GM19025 (cell line): ENCODE results near the gene USP46.

Experiments used
- ATAC-seq: cut with Tn5 transposase; IDR thresholded peaks from one replicate; pipeline ENCODE4 v1.9.1; 2021; ENCODE audit warnings: mild to moderate bottlenecking, low read depth, moderate library complexity; ENCODE audit not compliant: unreplicated experiment

The USP46 gene

DNA sequence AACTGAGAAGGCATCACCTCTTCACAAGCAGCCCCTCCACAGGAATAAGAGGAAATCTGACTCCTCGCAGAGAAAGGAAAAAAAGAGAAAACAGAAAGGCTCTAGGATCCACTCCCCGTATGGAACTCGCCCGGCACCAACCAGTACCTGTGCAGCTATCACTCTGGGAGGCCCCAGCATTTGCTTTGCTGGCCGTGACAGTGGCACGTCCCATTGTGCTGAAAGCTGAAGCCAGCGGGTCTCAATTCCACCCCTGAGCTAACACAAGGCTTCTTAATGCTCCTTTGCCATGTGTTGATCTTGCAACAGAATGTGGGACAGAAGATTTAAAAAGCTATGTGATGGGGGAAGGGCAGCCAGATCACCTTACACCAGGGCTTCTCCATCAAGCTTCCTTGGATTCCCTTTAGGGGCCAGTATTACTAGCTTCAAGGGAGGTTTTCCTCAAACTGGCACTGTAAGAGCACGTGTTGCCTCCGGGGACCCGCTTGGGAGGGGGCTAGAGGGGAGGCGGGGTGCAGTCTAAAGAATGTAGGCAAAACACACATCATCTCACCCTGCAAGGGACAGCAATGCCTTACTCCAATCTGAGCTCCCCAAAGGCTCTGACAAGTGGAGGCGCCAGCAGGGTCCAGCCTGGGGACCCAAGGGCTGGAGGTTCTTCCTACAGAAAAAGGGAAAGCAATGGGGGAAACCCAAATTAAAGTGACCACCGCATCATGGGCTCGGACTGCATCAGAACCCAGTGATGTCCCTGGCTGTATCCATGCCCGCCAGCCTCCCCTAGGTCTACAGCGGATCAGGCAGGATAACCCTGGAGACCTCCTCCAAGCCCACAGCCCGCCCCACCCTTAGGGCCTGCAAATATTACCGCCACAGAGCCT, 1.2 kb downstream of the USP46 start:
- ATAC-seq: no peak

DNA sequence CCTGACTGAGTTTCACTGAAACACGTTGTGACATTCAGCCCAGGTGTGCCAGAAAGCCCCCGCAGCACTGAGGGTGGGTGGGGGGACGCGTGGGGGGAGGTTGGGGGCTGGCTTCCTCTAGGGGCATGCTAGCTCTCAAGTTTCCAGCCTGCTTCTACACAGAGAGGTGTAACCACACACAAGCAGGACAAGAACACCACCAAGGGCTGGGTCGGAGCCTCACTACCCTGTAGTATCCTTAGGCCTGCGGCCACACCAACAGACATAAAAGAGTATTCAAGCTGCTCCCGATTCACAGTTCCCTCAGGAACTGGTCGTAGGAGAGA, 1.8 kb downstream of the USP46 start:
- no peak for ATAC-seq

DNA sequence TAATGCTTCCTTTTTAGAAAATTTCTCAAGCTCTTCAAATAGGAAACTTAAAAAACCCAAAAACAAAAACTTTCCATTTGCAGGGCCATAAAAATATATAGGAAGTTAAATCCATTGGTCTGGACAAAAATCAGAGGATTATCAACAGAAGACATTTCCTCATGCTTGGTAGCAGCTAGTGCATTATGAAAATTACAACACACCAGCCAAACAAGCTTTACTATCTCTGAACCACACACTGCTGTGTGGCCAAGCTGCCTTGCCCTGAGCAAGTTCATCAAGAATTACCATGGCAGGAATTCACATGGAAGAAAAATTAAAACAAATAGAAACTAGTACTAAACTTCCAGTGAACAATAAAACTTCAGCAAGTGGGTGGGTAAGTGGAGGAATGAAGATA, 3.6 kb downstream of the USP46 start:
- no peak for ATAC-seq

DNA sequence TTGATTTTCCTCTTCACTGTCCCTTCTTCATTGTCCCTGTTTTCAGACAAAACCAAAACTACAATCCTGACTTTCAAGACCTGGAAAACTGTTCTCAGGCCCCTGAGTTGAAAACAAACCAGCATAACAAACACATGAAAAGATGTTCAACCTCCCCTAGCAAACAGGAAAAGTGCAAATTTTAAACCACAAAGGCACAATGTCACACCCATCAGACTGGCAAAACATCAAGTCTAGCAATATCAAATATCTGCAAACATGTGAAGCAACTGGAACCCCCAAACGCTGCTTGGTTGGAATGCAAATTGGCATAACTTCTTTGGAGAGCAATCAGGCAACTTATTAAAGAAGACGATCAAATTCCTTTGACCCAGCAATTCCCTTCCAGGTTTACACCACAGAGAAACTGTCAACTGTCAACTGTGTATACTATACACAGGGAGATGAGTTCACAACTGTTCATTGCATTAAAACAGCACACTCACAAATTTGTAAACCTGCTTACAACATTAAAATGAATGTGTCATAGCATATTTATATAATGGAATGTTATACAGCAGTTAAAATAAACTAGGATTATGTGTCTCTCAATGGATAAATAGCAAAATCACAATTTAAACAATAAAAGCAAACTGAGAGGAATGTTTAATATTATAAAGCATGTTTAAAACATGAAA, 7.0 kb downstream of the USP46 start:
- no peak for ATAC-seq

DNA sequence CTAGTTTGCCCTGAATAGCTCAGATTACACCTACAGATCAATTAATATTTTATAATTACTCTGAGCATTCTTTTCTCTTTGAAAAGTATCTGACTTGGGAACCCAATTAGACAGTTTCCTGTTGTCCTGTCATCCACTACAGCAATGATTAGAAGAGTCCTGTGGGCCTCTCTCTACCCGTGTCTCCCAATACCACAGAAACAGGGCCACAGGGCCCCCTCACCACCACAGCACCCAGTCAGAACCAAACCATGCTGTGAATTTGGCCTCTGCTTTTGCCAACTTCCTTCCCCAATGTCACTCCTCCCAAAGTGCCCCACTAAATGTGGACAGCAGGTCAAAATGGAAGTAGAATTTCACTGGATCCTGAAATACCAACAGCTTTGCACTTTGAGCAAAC, 10.3 kb downstream of the USP46 start:
- no peak for ATAC-seq

DNA sequence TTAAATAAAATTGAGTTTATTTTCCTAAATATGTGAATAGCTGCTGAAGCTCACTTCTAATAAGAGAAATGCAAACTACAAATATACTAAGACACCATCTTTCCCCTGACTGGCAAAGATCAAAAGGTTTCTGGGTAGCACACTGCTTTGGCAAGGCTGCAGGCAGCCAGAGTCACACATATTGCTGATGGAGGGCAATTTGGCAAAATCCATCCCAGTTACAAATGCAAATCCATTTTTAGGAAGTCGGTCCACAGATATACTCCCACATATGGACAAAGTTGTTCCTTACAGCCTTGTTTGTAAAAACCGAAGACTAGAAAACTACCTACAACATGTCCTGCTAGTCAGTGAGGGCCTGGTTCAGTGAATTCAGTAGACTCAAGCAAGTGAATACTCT, 12.4 kb downstream of the USP46 start:
- no peak for ATAC-seq

DNA sequence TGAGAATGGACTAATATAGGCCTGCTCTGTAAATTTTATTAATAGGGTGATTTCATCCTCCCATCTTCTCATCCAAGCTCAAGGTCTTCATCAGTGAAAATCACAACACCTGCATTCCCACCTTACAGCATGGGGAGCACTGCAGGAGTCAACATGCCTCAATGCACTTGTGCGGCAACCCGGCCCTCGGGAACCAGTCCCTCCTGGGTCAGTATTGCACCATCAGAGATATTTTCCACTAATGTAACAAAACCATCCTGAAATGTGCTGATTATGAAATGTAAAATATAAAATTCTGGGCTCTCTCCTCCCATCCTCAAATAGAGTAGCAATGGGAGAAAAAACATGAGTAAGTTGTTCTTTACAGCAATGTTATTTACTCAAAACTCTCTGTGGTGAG, 13.0 kb downstream of the USP46 start:
- no peak for ATAC-seq

DNA sequence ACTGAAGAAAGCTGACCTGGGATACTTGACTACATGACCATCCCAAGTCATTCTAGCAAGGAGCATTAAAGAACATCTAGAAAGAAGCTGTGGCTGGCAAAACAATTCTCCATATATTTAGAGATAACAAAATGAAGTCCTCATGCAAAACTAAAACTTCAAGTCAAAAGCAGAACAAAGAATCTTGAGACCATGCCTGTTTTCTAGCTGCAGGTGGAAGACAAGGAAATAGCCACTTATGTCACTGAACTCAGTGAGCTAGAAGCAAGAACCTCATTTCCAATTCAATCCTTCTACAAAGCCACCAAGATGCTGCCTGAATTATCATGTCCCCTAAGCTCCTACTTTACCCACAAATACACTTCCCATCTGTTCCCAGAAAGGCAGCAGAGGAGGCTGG, 13.8 kb downstream of the USP46 start:
- ATAC-seq: no peak

DNA sequence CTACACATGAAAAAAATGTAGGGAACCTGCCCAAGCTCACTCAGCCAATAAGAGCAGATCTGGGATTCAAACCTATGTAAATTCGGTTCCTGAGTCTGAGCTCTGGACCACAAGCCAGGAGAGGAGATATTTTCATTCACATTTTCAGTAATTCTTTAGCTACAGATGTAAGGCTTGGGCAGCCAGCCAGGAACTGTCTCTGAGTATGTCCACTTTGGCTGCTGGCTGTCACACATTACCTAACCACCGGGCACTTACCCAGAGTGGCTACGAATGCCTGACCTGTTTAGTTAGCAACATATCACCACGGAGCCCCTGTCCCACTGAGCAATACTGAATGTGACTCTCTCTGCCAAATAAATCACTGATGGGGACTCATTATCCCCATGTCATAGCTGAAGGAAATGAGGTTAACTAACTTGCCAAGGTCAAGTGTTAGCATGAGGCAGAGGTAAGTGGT, 15.3 kb downstream of the USP46 start:
- peak; percentile 30 for ATAC-seq

DNA sequence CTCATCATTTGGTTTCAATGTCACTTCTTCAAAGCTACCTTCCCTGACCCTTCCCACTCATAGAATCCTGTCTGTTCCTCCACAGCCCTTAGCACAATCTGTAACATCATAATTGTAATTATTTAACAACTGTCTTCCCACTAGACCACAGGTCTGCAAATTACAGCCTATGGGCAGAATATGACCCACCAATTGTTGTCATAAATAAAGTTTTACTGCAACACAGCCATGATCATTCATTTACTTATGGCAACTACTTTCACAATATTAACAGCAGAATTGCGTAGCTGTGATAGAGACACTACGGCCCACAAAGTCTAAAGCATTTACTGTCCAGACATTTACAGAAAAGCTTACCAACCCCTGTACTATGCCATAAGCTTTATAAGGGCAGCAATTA, 15.9 kb downstream of the USP46 start:
- no peak for ATAC-seq

DNA sequence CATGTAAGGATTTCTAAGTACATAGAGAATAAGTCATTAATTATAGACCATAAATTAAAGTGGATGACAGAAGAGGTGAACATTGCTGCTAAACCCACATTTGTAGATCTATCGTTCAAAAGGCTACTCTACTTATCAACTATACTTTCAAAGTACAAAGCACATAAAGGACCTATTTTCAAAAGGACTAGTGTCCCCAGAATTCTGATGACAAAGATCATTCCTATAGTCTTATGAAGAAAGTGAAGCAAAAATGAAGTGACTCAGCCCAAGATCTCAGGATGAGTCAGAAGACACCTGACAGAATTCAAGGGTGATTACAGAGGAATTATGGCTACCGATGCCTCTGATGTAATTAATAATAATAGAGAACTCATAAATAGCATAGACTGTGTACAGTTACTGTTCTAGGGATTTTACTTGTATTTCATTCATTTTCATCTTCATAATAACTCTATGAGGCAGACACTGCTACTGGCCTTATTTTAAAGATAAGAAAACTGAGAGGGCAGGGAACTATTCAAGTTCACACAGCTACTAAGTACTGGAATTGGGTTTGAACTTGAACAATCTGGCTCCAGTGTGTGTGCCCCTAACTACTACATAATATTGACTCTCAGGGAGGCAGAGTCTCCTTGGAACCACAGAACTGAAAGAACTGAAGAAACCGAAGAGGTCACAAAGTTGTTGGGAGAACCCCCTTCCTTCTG, 17.1 kb downstream of the USP46 start:
- peak; percentile 79 for ATAC-seq

DNA sequence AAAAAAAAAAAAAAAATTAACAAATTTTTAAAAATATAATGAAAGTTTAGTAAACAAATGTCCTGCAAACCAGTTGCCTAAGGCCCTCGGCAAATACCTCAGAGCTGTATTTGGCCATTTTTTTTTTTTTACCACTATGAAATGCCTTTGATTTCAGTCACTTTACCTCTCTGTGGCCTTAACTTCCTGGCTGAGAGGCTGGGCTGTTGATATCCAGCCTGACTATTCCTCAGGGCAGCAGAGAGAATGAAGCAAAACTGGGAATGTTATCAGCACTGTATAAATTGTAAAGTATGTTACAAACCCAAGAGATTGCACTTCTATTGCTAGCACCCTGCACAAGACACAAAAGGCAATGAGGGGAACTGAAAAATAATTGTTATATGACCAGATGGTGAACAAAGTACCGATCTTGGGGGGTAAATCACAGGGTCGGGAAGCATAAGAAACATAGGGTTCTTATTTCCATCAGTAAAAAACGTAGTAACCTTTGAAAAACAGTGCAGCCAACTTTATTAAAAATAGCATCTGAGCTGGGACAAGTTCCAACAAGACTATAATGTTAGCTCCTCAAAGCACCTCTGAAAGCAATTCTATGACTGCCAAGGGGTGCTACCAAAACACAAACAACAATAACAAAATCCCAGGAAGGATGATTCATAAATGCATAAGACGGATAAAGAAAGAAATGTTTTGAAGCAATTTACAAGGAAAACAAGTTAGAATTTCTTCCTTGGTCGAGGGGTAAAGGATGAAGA, 18.1 kb downstream of the USP46 start:
- ATAC-seq: no peak

DNA sequence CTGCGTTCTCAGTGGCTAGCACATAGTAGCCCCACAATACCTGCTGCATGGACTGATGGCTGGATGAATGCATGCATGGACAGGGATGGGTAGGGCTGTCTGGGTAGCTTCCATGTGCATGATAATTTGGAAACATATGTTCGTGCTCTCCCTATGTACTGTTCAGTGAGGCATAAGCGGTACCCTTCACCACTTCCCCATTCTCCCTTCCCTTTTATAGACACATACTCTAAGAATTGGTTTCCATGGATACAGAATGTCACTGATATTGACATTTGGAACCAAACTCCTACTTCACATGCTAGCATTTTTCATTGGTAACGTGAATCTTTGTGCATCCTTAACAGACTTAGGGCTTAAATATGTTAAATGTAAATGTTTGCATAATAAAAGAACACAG, 20.4 kb downstream of the USP46 start:
- ATAC-seq: no peak

DNA sequence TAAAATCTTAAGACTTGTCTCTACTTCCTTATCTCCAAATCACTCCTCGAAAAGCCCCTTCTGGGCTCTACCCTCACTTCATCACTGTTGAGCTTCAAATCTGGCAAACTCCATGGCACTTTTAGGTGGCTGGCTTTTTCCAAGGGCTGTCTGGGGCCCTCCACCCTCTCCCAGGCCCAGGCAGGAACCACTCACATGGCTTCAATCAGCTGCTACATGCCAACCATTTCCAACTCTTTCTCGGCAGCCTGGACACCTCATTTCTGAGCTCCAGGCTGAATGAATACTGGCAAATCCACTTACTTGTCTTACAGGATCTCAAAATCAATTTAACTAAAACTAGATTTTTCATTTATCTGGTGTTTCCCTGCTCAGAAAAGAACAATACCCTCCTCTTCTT, 22.0 kb downstream of the USP46 start:
- no peak for ATAC-seq

DNA sequence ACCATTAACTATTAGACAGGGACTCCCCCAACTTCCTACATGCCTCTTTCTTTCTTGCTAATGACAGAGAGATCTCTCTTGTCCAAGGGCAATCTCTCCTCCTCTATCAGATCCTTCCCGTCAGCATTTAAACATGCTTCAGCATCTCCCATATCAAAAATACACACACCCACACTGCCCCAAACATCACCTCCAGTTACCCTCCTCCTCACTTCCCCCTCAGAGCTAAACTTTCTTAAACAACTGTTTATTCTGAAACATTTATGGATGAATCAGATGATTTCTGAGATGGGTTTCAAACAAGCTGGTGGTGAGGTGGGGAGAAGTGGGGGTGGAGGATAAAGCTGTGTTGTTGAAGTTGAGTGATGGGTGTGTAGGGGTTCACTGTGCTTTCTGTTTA, 23.5 kb downstream of the USP46 start:
- ATAC-seq: no peak

DNA sequence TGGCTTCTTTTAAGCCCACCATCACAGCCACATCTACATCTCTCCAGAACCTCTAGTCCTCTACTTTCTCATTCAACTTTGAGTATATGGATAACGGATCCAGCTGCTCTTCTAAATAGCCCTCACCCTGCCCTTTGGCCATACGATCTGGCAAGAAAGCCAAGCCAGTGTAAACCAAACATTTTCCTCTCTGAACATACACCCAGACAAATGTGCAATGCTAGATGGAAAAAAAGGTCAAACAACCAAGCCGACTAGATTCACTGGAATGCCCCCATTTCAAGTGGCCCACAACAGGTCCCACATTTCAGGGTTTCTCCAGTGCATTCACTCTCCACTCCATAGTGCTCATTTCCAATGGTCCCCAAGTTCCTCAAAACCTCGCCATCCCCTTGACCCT, 24.0 kb downstream of the USP46 start:
- no peak for ATAC-seq

DNA sequence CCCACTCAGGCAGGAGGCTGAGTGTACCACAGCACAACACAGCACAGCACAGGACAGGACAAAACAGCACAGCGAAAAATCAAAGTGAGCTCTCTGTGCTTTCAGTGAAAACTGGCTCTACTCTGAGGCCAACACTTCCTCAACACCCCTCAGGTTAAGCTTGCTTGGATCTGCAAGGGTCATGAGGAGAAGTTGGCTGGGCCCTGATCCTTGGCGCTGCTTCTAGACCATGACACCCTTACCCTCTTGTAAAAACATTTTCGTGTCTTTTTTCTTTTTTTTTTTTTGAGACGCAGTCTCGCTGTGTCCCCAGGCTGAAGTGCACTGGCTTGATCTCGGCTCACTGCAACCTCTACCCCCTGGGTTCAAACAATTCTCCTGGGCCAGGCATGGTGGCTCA, 25.3 kb downstream of the USP46 start:
- no peak for ATAC-seq

DNA sequence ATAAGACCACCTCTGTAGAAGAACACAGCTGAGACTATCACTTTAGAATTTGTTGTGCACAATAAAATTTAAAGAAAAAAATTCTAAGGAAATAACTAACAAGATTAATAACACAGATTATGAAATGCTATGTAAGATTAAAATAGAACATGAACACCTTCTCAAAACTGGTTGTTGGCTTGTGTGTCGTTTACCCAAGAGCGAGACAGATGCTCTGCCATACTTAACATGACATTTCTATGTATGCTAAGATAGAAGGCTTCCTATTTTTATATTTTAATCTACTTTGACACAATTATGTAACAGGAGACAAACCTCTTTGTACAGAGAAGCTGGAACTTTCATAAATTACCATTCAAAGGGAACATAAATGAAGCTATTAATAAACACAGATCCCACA, 30.1 kb downstream of the USP46 start:
- ATAC-seq: no peak

DNA sequence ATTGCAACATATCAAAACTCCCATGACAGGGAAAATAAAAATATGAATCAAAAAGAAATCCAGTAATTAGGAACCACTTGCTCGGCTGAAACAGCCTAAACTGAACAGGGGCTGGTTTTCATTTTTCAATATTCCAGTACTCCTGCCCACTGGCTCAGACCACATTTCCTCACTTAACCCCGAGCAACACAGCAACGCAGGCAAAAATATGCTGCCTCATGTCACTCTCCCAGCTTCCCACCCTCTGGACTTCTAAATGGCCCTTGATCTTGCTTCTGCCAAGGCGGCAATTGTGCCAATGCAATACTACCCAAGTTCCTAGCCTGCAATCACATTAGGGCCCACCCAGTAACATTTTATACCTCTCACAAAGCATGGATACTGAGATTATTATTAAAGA, 30.6 kb downstream of the USP46 start:
- ATAC-seq: no peak

DNA sequence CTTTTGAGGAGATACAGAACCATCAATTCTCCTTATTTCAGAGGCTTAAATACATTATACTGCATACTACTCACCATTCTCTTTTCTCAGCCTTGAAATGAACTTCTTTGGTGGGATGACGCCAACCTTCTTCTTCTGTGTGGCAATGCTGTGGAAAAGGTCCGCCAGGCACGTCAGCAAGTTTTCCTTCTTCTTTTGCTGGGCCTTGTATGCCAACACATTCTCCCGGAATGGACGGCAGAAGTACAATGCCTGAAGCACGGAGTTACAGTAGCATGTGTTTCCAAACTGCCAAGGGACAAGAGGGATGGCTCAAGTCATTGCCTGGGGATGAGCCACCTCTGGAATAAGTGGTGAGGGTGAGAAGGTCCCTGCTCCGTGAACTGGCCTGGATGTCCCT, 31.2 kb downstream of the USP46 start:
- ATAC-seq: no peak

DNA sequence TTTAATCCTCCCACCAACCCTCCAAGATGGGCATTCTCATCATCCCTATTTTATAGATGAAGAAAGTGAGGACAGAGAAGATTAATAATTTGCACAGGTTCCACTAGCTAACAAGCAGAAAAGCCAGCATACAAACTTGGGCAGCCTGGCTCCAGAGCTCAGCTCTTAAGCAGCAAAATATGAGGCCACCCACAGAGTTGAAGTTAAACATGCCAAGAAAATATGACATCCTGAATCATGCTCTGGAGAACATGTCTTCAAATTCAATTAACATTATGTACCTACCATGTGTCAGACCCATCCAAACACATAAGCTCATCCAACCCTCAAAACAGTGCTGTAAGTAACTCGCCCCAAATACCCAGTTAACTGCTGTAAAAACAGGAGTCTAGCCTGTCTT, 33.9 kb downstream of the USP46 start:
- no peak for ATAC-seq
